Measurements from ENCODE around the gene CBLB.

DNA sequence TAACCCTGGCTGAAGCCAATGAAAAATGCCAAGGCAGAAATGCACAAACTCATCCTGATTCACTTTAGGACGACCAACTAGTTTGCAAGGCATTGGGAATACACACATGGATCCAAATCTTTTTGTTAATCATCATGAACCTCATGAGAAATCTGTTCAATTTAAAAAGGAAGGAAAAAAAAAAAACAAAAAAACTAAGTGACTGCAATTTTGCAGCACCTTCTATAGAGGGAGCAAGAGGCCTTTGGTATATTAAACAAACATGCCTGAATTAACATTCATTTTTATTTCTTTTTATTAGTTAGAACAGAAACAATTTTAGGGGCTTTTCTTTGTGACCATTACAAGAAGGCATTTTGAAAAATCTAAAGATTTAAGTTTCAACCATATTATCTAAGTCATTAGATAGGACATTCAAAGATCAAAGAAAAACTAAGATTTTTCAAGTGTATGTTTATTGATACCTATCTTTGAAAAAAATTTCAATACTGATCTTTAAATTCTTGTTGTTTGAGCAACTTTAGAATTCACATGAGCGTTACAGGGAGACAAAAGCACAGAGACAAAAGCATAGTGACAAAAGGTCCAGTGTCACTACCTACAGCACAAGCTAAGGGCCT lies 182.4 kb downstream of the CBLB start:
- TF ChIP-seq, protein P1, sequence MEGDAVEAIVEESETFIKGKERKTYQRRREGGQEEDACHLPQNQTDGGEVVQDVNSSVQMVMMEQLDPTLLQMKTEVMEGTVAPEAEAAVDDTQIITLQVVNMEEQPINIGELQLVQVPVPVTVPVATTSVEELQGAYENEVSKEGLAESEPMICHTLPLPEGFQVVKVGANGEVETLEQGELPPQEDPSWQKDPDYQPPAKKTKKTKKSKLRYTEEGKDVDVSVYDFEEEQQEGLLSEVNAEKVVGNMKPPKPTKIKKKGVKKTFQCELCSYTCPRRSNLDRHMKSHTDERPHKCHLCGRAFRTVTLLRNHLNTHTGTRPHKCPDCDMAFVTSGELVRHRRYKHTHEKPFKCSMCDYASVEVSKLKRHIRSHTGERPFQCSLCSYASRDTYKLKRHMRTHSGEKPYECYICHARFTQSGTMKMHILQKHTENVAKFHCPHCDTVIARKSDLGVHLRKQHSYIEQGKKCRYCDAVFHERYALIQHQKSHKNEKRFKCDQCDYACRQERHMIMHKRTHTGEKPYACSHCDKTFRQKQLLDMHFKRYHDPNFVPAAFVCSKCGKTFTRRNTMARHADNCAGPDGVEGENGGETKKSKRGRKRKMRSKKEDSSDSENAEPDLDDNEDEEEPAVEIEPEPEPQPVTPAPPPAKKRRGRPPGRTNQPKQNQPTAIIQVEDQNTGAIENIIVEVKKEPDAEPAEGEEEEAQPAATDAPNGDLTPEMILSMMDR (IDR thresholded peaks at IDR 0.05; ENCODE audit: low read depth, low read length, missing input control) = peak; percentile 77
- no peak for TF ChIP-seq YY1 (IDR thresholded peaks at IDR 0.05)
- TF ChIP-seq GABPA (IDR thresholded peaks at IDR 0.05 in 1 of 2, conservative IDR thresholded peaks at IDR 0.05 in 1 of 2) = no peak
- TF ChIP-seq TAF1 (conservative IDR thresholded peaks at IDR 0.05) = no peak
- peak; percentile 88 to 91 for TF ChIP-seq RAD21 (IDR thresholded peaks at IDR 0.05)
- no peak for TF ChIP-seq SP1 (IDR thresholded peaks at IDR 0.05)
- no peak for TF ChIP-seq FOXA1 (IDR thresholded peaks at IDR 0.05)
- TF ChIP-seq REST (IDR thresholded peaks at IDR 0.05) = no peak
- no peak for TF ChIP-seq EGR1 (IDR thresholded peaks at IDR 0.05; ENCODE audit: low read depth in 2 of 2)
- TF ChIP-seq RXRA (IDR thresholded peaks at IDR 0.05) = no peak
- no peak for TF ChIP-seq ZBTB33 (IDR thresholded peaks at IDR 0.05)
- no peak for TF ChIP-seq JUND (IDR thresholded peaks at IDR 0.05)
- TF ChIP-seq MAX (IDR thresholded peaks at IDR 0.05) = no peak
